ENCODE results near the gene WDFY4. TPM values are rescaled to one million over a fixed set of nuclear protein-coding genes. Genes with fewer than 3 reads are reported as not detected.

The WDFY4 gene
- total RNA-seq, 3 donors from 2014 or later = 0.53 to 3.9 (median 0.89) TPM

DNA sequence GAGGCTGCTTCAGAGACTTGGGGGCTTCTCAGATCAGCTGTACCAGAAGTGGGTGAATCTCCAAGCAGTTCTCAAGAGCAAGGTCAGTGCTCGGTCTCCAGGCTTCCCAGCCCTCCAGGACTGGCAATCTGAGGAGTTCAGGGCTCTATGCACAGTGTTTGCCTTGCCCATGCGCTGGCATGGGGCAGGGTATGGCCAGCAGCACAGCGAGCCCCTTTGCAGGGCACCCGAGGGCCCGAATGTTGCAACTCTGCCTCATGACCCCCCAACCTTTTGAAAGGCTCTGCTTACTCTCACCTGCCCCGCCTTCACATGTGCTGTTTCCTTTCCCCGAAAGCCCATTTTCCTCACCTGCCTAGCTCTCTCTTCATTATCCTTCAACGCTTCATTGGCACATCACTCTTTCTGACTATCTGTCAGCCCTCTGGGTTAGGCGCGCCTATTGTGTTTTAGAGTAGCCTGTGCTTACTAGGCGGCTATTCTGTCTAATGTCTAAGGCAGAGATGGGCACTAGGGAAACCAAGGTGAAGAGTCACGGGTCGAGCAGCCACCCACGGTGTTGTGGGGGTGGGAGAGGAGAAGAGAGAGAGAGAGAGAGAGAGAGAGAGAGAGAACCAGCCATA, 83.6 kb downstream of the WDFY4 start:
- no peak overlapping the region for H3K4me3 Mint-ChIP-seq

DNA sequence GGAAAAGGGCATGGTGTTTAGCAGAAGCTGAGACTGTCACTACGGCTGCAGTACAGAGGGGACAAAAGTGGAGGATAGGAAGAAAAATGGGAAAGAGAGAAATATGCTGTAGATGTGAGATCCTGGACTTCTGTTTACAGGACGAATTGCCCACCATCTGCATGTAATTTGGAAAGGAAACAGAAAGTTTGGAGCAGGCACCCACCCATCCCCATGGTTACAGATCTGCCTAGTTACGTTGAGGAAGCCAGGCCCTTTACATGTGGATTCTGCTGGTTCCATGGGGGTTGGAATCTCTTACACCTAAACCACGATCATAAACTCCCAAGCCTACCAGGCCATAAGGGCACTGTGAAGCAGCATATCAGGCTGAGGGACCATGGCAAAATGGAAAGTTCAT, 84.3 kb downstream of the WDFY4 start:
- ATAC-seq = no peak
- peaks cover 2% of the 10 kb centered on the region for H3K27me3 Mint-ChIP-seq (ENCODE audit: low read depth)
- DNase-seq = no peak
- H3K36me3 Mint-ChIP-seq (ENCODE audit: insufficient read depth) = no peaks in the 10 kb centered on the region
- H3K4me3 Mint-ChIP-seq = no peak overlapping the region
- no peaks in the 10 kb centered on the region for H3K9me3 Mint-ChIP-seq
- H3K4me1 Mint-ChIP-seq (ENCODE audit: low read depth) = no peaks in the 10 kb centered on the region

More for the DNA sequence above, 83.6 kb downstream of the WDFY4 start:
- no peaks in the 10 kb centered on the region for H3K36me3 Mint-ChIP-seq (ENCODE audit: insufficient read depth)
- ATAC-seq (no peak), DNase-seq (no peak)
- H3K4me1 Mint-ChIP-seq (ENCODE audit: low read depth) = no peaks in the 10 kb centered on the region
- H3K27me3 Mint-ChIP-seq (ENCODE audit: low read depth) = peaks cover 2% of the 10 kb centered on the region
- H3K9me3 Mint-ChIP-seq = no peaks in the 10 kb centered on the region

DNA sequence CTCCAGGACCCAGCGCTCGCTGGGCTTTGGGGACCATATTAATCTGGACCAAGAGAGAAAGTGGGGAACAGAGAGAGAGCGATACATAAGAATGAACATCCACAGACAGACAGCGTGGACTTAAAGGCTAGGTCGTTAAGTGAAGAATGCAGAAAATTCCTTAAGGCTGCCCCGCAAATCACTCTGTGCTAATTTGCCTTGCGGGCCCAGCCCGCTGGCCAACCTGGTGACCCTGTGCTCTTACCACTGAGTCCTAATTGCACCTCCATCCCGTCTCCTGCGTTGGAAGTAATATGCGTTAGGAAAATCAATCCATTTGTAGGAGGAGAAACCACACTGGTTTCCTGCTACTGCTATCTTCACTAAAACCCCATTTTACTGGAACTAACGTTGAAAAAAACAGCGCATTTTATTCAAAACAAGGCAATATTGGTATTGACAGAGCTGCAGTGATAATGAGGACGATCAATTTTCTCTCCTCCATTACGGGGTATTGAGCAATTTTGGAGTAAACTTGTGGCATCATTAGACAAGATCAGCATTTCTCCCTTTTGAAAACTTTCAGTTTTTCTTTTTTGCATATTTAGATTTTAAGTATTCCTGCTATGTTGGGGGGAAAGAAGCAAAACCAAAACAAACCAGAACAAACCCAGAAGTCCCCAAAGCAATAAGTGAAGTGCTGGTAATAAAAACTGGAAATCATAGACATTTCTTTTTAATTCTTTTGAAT, 85.2 kb downstream of the WDFY4 start:
- Mint-ChIP-seq H3K36me3 (ENCODE audit: insufficient read depth) (no peaks in the 10 kb centered on the region), H3K9me3 (no peaks in the 10 kb centered on the region), H3K27me3 (ENCODE audit: low read depth) (no peaks in the 10 kb centered on the region), H3K4me3 (no peak overlapping the region), H3K4me1 (ENCODE audit: low read depth) (no peaks in the 10 kb centered on the region)
- DNase-seq = no peak
- no peak for ATAC-seq

DNA sequence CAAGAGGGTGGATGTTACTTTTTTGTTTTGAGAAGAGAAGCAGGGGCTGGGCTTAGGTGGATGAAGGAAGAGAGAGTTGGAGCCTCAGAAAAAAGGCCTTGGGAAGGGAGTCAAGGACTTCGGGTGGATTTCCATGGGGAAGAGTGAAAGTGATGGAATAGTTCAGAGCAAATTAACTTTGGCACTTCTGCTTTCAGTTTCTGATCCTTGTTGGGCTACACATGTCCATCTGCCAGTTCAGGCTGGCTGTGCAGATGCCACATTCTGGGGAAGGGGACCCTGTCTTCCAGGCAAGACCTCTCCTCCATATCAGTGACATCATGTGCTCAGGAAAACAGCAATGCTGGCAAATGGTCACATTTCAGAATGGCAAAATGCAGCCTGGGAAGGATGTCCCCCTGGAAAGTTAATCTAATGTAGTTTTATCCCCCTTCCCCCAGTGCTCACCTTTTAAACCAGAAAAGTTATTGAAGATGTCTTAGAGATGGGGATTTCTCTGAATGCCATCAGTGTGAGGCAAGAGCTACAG, 86.0 kb downstream of the WDFY4 start:
- no peaks in the 10 kb centered on the region for H3K36me3 Mint-ChIP-seq (ENCODE audit: insufficient read depth)
- no peaks in the 10 kb centered on the region for H3K4me1 Mint-ChIP-seq (ENCODE audit: low read depth)
- DNase-seq (no peak), ATAC-seq (no peak)
- no peaks in the 10 kb centered on the region for H3K9me3 Mint-ChIP-seq
- no peaks in the 10 kb centered on the region for H3K27me3 Mint-ChIP-seq (ENCODE audit: low read depth)
- no peak overlapping the region for H3K4me3 Mint-ChIP-seq

DNA sequence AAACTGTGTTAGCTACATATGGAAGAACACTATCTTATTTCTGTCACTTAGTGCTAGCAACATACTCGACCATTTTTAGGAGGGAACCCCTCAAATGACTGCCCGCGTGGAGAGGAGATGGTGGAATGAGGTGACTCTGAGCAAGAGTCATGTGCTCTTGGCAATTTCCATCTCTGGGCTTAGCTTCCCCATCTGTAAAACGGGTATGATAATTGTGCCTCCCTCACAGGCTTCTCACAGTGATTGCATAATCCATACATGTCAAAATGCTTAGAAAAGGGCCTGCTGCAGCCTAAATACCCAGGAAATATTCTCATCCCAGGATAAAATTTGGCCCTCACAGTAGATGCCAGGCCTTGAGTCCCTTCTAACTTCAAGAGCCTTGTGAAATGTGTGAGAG, 86.6 kb downstream of the WDFY4 start:
- DNase-seq = no peak
- no peaks in the 10 kb centered on the region for H3K9me3 Mint-ChIP-seq
- no peaks in the 10 kb centered on the region for H3K27me3 Mint-ChIP-seq (ENCODE audit: low read depth)
- no peaks in the 10 kb centered on the region for H3K36me3 Mint-ChIP-seq (ENCODE audit: insufficient read depth)
- no peak for ATAC-seq
- no peaks in the 10 kb centered on the region for H3K4me1 Mint-ChIP-seq (ENCODE audit: low read depth)
- H3K4me3 Mint-ChIP-seq = no peak overlapping the region

DNA sequence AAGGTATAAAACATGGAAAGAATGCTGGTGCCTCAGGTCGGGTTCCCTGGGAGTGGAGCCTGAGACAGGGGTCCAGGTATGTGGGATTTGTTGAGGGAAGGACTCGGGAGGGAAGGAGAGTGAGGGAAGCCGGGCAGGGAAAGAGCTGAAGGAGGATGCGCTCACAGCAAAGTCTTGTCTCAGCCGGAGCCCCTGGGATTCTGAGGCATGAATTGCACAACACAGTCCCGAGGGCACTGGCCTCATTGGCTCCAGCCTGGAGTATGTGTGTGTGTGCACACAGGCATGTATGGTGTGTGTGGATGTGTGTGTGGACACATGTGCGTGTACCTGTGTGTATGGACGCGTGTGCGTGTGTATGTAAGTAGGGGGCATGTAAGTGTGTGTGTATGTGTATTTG, 87.4 kb downstream of the WDFY4 start:
- DNase-seq = no peak
- Mint-ChIP-seq H3K36me3 (ENCODE audit: insufficient read depth) (no peaks in the 10 kb centered on the region), H3K4me3 (no peak overlapping the region), H3K4me1 (ENCODE audit: low read depth) (no peaks in the 10 kb centered on the region), H3K9me3 (no peaks in the 10 kb centered on the region), H3K27me3 (ENCODE audit: low read depth) (no peaks in the 10 kb centered on the region)
- ATAC-seq = no peak

DNA sequence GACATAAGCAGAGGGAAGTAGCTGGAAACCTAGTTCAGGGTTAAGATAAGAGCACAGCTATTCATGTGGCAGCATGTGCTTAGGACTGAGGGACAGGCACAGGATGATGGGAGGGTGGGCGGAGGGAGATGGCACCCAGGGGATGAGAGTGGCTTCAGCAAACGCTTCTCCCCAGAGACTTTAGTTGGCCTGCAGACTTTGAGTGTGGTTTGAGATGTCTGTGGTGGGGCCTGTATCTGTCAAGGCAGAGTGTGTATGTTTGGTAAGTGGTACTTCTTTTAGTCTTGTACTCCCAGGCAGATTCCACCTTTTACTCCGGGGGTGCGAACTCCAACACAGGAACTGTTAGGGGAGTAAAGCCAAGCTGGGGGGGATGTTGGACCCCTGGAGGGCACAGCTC, 88.9 kb downstream of the WDFY4 start:
- Mint-ChIP-seq H3K4me1 (ENCODE audit: low read depth) (no peaks in the 10 kb centered on the region), H3K27me3 (ENCODE audit: low read depth) (no peaks in the 10 kb centered on the region), H3K9me3 (no peaks in the 10 kb centered on the region), H3K4me3 (no peak overlapping the region), H3K36me3 (ENCODE audit: insufficient read depth) (no peaks in the 10 kb centered on the region)
- ATAC-seq (no peak), DNase-seq (no peak)

DNA sequence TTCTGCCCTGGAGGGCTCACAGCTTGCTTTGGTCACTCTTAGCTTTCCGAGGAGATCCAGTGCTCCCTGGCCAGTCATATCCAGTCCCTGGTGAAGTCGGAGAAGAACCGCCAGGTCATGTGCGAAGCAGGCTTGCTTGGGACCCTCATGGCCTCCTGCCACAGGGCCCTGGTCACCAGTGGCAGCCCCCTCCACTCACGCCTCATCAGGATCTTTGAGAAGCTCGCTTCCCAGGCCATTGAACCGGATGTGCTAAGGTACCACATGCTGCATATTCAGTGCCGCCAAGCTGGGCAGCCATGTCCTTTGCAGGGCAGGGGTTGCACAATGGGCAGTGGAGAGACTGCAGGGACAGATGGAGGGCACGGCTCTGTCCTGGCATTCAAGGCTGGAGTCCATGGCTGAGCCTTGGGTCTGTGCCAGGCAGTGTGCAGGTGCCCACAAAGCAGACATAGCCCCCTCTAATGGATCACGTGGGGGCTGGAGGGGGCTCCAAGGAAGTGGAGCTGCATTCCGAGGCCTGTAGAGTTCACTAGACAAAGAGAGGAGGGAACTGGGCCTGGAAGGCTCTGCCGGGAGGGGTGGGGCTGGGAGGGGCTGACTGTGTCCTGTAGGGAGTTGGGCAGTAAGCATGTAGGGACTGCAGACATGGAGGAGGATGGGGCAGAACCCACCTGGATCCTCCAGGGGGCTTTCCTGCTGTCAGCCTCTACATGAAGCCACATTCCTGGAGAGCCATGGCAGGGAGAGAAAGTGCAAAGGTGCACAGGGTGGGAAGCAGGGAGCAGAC, 89.9 kb downstream of the WDFY4 start:
- Mint-ChIP-seq H3K36me3 (ENCODE audit: insufficient read depth) (no peaks in the 10 kb centered on the region), H3K4me1 (ENCODE audit: low read depth) (no peaks in the 10 kb centered on the region), H3K27me3 (ENCODE audit: low read depth) (no peaks in the 10 kb centered on the region), H3K4me3 (no peak overlapping the region), H3K9me3 (no peaks in the 10 kb centered on the region)
- ATAC-seq (no peak), DNase-seq (no peak)

DNA sequence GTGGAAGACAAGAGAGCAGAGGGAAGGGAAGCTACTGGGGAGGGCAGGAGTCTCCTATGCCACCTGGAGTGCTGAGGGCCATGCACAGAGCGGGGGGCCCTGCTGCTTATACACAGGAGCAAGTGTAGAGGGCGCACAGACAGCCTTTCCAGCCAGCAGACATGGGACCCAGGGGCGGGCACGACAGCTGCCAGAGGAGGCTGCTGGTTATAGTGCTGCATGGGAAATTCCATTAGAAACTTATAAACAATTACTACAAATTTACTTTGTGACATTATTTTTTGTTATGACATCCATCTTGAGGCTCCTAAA, 90.5 kb downstream of the WDFY4 start:
- Mint-ChIP-seq H3K4me3 (no peak overlapping the region), H3K9me3 (no peaks in the 10 kb centered on the region), H3K27me3 (ENCODE audit: low read depth) (no peaks in the 10 kb centered on the region), H3K36me3 (ENCODE audit: insufficient read depth) (no peaks in the 10 kb centered on the region), H3K4me1 (ENCODE audit: low read depth) (no peaks in the 10 kb centered on the region)
- DNase-seq = no peak
- no peak for ATAC-seq

DNA sequence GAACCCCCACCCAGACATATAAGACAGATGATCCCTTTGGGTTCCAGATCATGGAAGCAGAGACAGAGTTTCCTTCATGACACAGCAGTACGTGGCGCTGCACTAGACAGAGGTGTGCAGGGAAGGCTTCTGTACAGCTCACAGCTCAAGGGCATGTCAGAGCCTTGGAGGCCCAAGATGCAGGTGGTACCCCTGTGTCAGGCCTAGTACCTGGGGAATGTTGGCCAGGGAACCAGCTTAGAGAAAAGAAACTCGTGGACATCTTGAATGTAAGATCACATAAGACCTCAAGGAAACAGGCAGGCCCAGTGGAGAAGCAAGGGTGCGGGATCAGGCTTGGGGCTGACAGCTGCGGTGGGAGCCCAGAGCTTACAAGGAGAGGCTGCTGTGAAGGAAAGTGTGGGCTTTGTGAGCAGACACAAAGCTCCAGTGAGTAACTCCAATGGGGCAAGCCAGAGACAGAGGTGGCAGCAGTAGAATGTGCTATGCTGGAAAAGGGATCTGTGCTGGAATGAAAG, 91.4 kb downstream of the WDFY4 start:
- H3K4me1 Mint-ChIP-seq (ENCODE audit: low read depth) = no peaks in the 10 kb centered on the region
- no peaks in the 10 kb centered on the region for H3K36me3 Mint-ChIP-seq (ENCODE audit: insufficient read depth)
- ATAC-seq (no peak), DNase-seq (no peak)
- no peaks in the 10 kb centered on the region for H3K27me3 Mint-ChIP-seq (ENCODE audit: low read depth)
- no peaks in the 10 kb centered on the region for H3K9me3 Mint-ChIP-seq
- no peak overlapping the region for H3K4me3 Mint-ChIP-seq

DNA sequence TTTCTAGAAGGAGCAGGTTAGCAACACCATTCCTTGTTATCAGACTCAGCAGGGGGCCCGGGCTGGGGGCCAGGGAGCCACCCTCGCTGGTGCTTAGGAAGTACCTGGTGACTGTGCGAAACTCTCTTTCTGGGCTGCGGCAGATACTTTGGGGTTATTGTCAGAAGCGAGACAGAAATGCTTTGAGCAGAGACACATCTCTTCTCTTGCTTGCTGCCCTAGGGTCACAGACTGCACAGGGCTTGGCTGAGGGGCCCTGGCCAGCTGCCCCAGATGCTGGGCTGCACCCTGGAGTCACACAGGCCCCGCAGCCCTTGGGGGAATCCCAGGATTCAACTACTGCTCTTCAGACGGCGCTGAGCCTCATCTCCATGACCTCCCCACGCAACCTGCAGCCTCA, 91.9 kb downstream of the WDFY4 start:
- no peaks in the 10 kb centered on the region for H3K4me1 Mint-ChIP-seq (ENCODE audit: low read depth)
- H3K9me3 Mint-ChIP-seq = no peaks in the 10 kb centered on the region
- DNase-seq (no peak), ATAC-seq (no peak)
- H3K4me3 Mint-ChIP-seq = no peak overlapping the region
- no peaks in the 10 kb centered on the region for H3K27me3 Mint-ChIP-seq (ENCODE audit: low read depth)
- no peaks in the 10 kb centered on the region for H3K36me3 Mint-ChIP-seq (ENCODE audit: insufficient read depth)

DNA sequence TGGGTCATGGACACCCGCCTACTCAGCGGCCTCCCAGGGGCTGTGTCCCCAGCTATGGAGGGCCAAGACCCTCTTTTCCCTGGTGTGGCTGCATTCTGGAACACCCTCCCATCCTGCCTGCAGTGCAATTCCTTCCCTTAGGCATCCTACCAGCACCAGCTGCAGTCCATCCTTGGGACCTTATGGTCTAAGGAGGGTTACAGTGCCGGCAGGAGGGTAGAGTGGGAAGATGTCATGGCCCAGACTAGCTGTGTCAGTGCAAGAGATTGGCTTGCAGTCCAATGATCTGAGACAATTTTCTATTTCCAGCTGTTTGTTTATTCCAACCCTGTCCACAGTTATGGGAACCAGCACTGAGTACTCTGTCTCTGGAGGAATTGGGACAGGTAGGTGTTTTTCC, 92.4 kb downstream of the WDFY4 start:
- ATAC-seq (no peak), DNase-seq (no peak)
- no peaks in the 10 kb centered on the region for H3K4me1 Mint-ChIP-seq (ENCODE audit: low read depth)
- H3K36me3 Mint-ChIP-seq (ENCODE audit: insufficient read depth) = no peaks in the 10 kb centered on the region
- H3K4me3 Mint-ChIP-seq = no peak overlapping the region
- no peaks in the 10 kb centered on the region for H3K9me3 Mint-ChIP-seq
- H3K27me3 Mint-ChIP-seq (ENCODE audit: low read depth) = no peaks in the 10 kb centered on the region

DNA sequence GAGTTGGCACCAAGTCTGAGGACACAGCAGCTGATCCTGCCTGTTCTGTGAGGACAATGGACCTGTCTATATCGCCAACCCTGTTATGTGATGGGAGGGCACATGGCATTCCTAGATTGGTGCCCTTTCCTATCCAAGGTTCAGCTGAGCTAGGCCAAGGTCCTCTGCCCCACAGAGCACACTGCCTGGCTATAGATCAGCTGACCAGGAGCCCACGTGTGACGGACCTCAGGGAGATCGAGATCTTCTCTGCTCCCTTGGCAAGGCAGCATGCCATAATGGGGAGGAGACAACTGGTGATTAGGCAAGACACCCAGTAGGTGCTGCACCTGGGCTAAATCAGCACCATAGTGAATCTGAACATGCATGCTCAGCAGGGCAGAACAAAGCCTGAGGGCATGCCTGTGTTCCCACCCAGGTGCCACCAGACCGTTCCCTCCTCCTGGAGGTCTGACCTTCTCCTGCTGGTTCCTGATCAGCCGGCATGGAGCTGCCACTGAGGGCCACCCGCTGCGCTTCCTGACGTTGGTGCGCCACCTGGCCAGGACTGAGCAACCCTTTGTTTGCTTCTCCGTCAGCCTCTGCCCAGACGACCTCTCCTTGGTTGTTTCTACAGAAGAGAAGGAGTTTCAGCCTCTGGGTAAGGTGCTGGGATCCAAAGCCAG, 93.7 kb downstream of the WDFY4 start:
- no peak for DNase-seq
- H3K9me3 Mint-ChIP-seq = no peaks in the 10 kb centered on the region
- H3K27me3 Mint-ChIP-seq (ENCODE audit: low read depth) = no peaks in the 10 kb centered on the region
- H3K4me3 Mint-ChIP-seq = no peak overlapping the region
- H3K36me3 Mint-ChIP-seq (ENCODE audit: insufficient read depth) = no peaks in the 10 kb centered on the region
- no peak for ATAC-seq
- H3K4me1 Mint-ChIP-seq (ENCODE audit: low read depth) = no peaks in the 10 kb centered on the region

DNA sequence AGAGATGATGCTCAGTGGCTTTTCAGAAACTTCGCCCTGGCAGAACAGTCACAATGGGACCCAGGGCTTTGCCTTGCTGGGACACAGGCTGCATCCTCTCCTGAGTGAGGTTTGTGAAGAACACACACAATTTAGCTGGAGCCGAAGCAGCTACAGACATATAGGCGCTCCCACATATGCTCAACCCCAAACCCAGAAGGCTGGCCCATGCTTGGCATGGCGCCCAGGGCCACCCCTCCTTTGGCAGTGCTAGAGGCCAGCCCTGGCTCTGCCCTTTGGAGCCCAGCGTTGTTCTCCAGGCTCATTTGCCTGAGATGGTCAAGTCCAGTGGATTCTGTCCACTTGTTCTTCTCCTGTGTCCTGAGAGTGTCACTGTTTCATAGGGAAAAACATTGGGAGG, 94.4 kb downstream of the WDFY4 start:
- Mint-ChIP-seq H3K36me3 (ENCODE audit: insufficient read depth) (no peaks in the 10 kb centered on the region), H3K4me3 (no peak overlapping the region), H3K4me1 (ENCODE audit: low read depth) (no peaks in the 10 kb centered on the region), H3K27me3 (ENCODE audit: low read depth) (no peaks in the 10 kb centered on the region), H3K9me3 (no peaks in the 10 kb centered on the region)
- ATAC-seq (no peak), DNase-seq (no peak)

Measured in activated T-cell treated with anti-CD3 and anti-CD28 coated beads, Interleukin-2, amount 50 U/mL, for 4 hours (primary cell).